ENCODE data around the gene STAB1.

- no peak for TF ChIP-seq ZFP3 (CRISPR knock-in tag; IDR thresholded peaks at IDR 0.05)
- TF ChIP-seq CSRNP3 (CRISPR knock-in tag; IDR thresholded peaks at IDR 0.05), result no peak
- no peak for TF ChIP-seq RARB (CRISPR knock-in tag; IDR thresholded peaks at IDR 0.05)
Measured at GRCh38 chr3:52557011-52557960, 62.1 kb downstream of the STAB1 start.
